H1 (cell line): ENCODE measurements around the gene LAS1L. TPM values are rescaled to one million over a fixed set of nuclear protein-coding genes. Genes with fewer than 3 reads are reported as not detected.

ENCODE experiments used
- ASH2L ChIP-seq: fragments of 200-600, 300-600 bp; sonication (generic); IDR thresholded peaks from one replicate; pipeline ENCODE4 v1.7.1; 2017; ENCODE audit warnings: low read length
- ATF2 ChIP-seq: IDR thresholded peaks from 2 replicates; pipeline ENCODE4 v1.6.1; 2012; ENCODE audit warnings: low read length, inconsistent platforms
- CHD2 ChIP-seq: IDR thresholded peaks from 2 replicates; pipeline ENCODE4 v1.6.1; 2012; ENCODE audit warnings: low read length, improper control_type of control experiment
- CREB1 ChIP-seq: IDR thresholded peaks from 2 replicates; pipeline ENCODE4 v1.6.1; 2012; ENCODE audit warnings: inconsistent platforms
- HDAC2 ChIP-seq, 2 experiments: fragments of 300-600 bp in 1 of 2; sonication (generic) in 1 of 2; IDR thresholded peaks; 2 replicates each; pipeline ENCODE4 v1.6.1; 2011 to 2012; ENCODE audit warnings: low read depth in 2 of 2, low read length in 2 of 2, mild to moderate bottlenecking in 2 of 2, moderate library complexity in 2 of 2, borderline replicate concordance in 1 of 2, inconsistent platforms in 1 of 2
- HDAC6 ChIP-seq: IDR thresholded peaks from one replicate; pipeline ENCODE4 v1.7.1; 2012; ENCODE audit warnings: low read depth, mild to moderate bottlenecking, inconsistent platforms, low read length, moderate library complexity
- JUND ChIP-seq: IDR thresholded peaks from 2 replicates; pipeline ENCODE4 v1.6.1; 2011; ENCODE audit warnings: mild to moderate bottlenecking, improper control_type of control experiment, low read length
- KDM5A ChIP-seq: fragments of 200-600 bp; IDR thresholded peaks from 2 replicates; pipeline ENCODE4 v1.7.1; 2012; ENCODE audit warnings: mild to moderate bottlenecking, low read length, inconsistent platforms, mixed read lengths
- PHF8 ChIP-seq: fragments of 200-600 bp; sonication (generic); conservative IDR thresholded peaks from 2 replicates; pipeline ENCODE4 v1.7.1; 2012; ENCODE audit warnings: low read depth, mild to moderate bottlenecking, inconsistent platforms, low read length, moderate library complexity
- POLR2A ChIP-seq, 2 experiments: IDR thresholded peaks; 1 replicate in 1 of 2; 2 replicates in 1 of 2; pipeline ENCODE4 v1.6.1; 2011; ENCODE audit warnings: low read depth in 2 of 2, low read length in 2 of 2, mild to moderate bottlenecking in 2 of 2; ENCODE audit errors: control extremely low read depth in 1 of 2
- POLR2AphosphoS5 ChIP-seq: IDR thresholded peaks from 2 replicates; pipeline ENCODE4 v1.6.1; 2011; ENCODE audit warnings: low read depth, low read length
- POU5F1 ChIP-seq: IDR thresholded peaks from 2 replicates; pipeline ENCODE4 v1.6.1; 2011; ENCODE audit warnings: low read depth, mild to moderate bottlenecking, low read length, moderate library complexity
- SP1 ChIP-seq: IDR thresholded peaks from 2 replicates; pipeline ENCODE4 v1.6.1; 2011; ENCODE audit warnings: low read depth, low read length
- SP2 ChIP-seq: IDR thresholded peaks from 2 replicates; pipeline ENCODE4 v1.6.1; 2012; ENCODE audit warnings: mild to moderate bottlenecking, low read length, inconsistent platforms
- SP4 ChIP-seq: IDR thresholded peaks from 2 replicates; pipeline ENCODE4 v1.6.1; 2012; ENCODE audit warnings: low read length, inconsistent platforms
- TAF1 ChIP-seq: IDR thresholded peaks from 2 replicates; pipeline ENCODE4 v1.6.1; 2011; ENCODE audit warnings: mild to moderate bottlenecking, low read depth, low read length
- USF2 ChIP-seq: IDR thresholded peaks from 2 replicates; pipeline ENCODE4 v1.6.1; 2011; ENCODE audit warnings: low read length, improper control_type of control experiment
- polyA plus RNA-seq, 7 experiments: library from polyadenylated mRNA; depleted of rRNA in 3 of 7; stranded (reverse) in 5 of 7; unstranded in 2 of 7; fragments of >200 nt in 5 of 7; fragments of 200-250 nt in 2 of 7; gene quantifications; 1 replicate in 5 of 7; 2 replicates in 1 of 7; 4 replicates in 1 of 7; pipeline versions ENCODE4 v1.2.1 to v1.2.3, GENCODE V29; 2011 to 2013; ENCODE audit warnings: missing spikeins in 2 of 7, mixed read lengths in 2 of 7
- total RNA-seq: library from RNA; stranded (reverse); fragmentation: NEBNext Ultra II Directional; extraction: Animal tissue kit (Norgen Biotek cat#: 25700); gene quantifications from 2 replicates; pipeline ENCODE4 v1.2.1, GENCODE V29; 2021

LAS1L gene
- total and polyA plus RNA-seq, 2 of the 8 experiments (the other 6 are each of a cell fraction or from before 2014, with no cell fraction given) = 39.5 to 65.0 TPM

GRCh38 chrX:65534450-65535292, at the start of gene LAS1L (continued):
- peak; percentile 48 to 72 for TF ChIP-seq POLR2A (IDR thresholded peaks at IDR 0.05; ENCODE audit: control extremely low read depth in 1 of 2, low read depth in 2 of 2, low read length in 2 of 2)
- peak; percentile 44 for TF ChIP-seq ASH2L
- TF ChIP-seq SP2 = peak; percentile 14; the same call in 1 of the 2 replicates
- 0 out of 2 replicates have a peak, but pooled peaks have one; percentile 3 for TF ChIP-seq JUND
- TF ChIP-seq PHF8 = peak; percentile 64; the same call in 1 of the 2 replicates
- peak; percentile 90 for TF ChIP-seq TAF1
- TF ChIP-seq KDM5A = 0 out of 2 replicates have a peak, but pooled peaks have one; percentile 46
- 0 out of 2 replicates have a peak, but pooled peaks have one; percentile 30 for TF ChIP-seq SP4
- peak; percentile 76 for TF ChIP-seq SP1
- TF ChIP-seq HDAC6 = no peak
- no peak for TF ChIP-seq POU5F1
- no peak for TF ChIP-seq USF2
- peak; percentile 46; the same call in 1 of the 2 replicates for TF ChIP-seq POLR2AphosphoS5
- peak; percentile 78 for TF ChIP-seq CREB1
- peak in 1 of 2 experiments; percentile 52; a peak in 1 of 4 replicates for TF ChIP-seq HDAC2 (IDR thresholded peaks at IDR 0.05; ENCODE audit: borderline replicate concordance in 1 of 2, low read depth in 2 of 2, low read length in 2 of 2)
- TF ChIP-seq ATF2 = no peak
- TF ChIP-seq CHD2 = peak; percentile 74
